Neural crest cell (in vitro differentiated cells): ENCODE results near the gene ARMC9. TPM values are rescaled to one million over a fixed set of nuclear protein-coding genes. Genes with fewer than 3 reads are reported as not detected.

Experiments used
- DNase-seq: peaks from one replicate; pipeline ENCODE4 v3.0.0; 2021; ENCODE audit warnings: low read depth, mixed read lengths, low spot score
- H3K27ac Mint-ChIP-seq: one replicate; pipeline ENCODE4 v1.8.0; 2021; ENCODE audit warnings: mild to moderate bottlenecking, mixed read lengths; ENCODE audit not compliant: unreplicated experiment
- H3K27me3 Mint-ChIP-seq: 2 replicates; pipeline ENCODE4 v1.8.0; 2021; ENCODE audit warnings: low read depth, mild to moderate bottlenecking, mixed read lengths
- H3K36me3 Mint-ChIP-seq: 2 replicates; pipeline ENCODE4 v1.8.0; 2021; ENCODE audit warnings: low read depth, mild to moderate bottlenecking, mixed read lengths
- H3K4me1 Mint-ChIP-seq: 2 replicates; pipeline ENCODE4 v1.8.0; 2021; ENCODE audit warnings: mixed read lengths
- H3K4me3 Mint-ChIP-seq: one replicate; pipeline ENCODE4 v1.8.0; 2021; ENCODE audit warnings: mild to moderate bottlenecking, mixed read lengths
- H3K9me3 Mint-ChIP-seq: 2 replicates; pipeline ENCODE4 v1.8.0; 2021; ENCODE audit warnings: mixed read lengths
- CTCF ChIP-seq: fragments of 200-600 bp; sonication (generic); conservative IDR thresholded peaks from 2 replicates; pipeline ENCODE4 v1.5.0; 2021; ENCODE audit warnings: antibody characterized with exemption, mild to moderate bottlenecking
- total RNA-seq: library from RNA; stranded (reverse); gene quantifications from 2 replicates; pipeline ENCODE4 v1.2.1, GENCODE V29; 2021

The ARMC9 gene
- total RNA-seq, 1 donor from 2014 or later = 35.0 TPM

GRCh38 chr2:231276987-231277386, 78.6 kb downstream of the ARMC9 start:
- no peak overlapping the region for H3K27ac Mint-ChIP-seq

GRCh38 chr2:231277962-231278361, 79.5 kb downstream of the ARMC9 start:
- Mint-ChIP-seq H3K4me3 (no peak overlapping the region), H3K4me1 (no peaks in the 10 kb centered on the region), H3K27ac (no peak overlapping the region), H3K27me3 (no peaks in the 10 kb centered on the region), H3K9me3 (no peaks in the 10 kb centered on the region), H3K36me3 (peaks cover 22% of the 10 kb centered on the region)
- no peak for TF ChIP-seq CTCF
- no peak for DNase-seq

More at GRCh38 chr2:231276987-231277386, 78.6 kb downstream of the ARMC9 start:
- no peaks in the 10 kb centered on the region for H3K9me3 Mint-ChIP-seq
- no peak for TF ChIP-seq CTCF
- no peaks in the 10 kb centered on the region for H3K4me1 Mint-ChIP-seq
- H3K36me3 Mint-ChIP-seq = peaks cover 18% of the 10 kb centered on the region
- no peaks in the 10 kb centered on the region for H3K27me3 Mint-ChIP-seq
- H3K4me3 Mint-ChIP-seq = no peak overlapping the region
- DNase-seq = no peak

GRCh38 chr2:231278868-231279267, 80.4 kb downstream of the ARMC9 start:
- Mint-ChIP-seq H3K27me3 (no peaks in the 10 kb centered on the region), H3K4me3 (no peak overlapping the region), H3K4me1 (no peaks in the 10 kb centered on the region), H3K36me3 (peaks cover 24% of the 10 kb centered on the region), H3K9me3 (no peaks in the 10 kb centered on the region), H3K27ac (no peak overlapping the region)
- TF ChIP-seq CTCF = no peak
- DNase-seq = no peak

- H3K27me3 Mint-ChIP-seq = no peaks in the 10 kb centered on the region
- no peak for TF ChIP-seq CTCF
- H3K9me3 Mint-ChIP-seq = no peaks in the 10 kb centered on the region
- no peak overlapping the region for H3K4me3 Mint-ChIP-seq
- no peak overlapping the region for H3K27ac Mint-ChIP-seq
- H3K36me3 Mint-ChIP-seq = peaks cover 24% of the 10 kb centered on the region
- DNase-seq = no peak
- H3K4me1 Mint-ChIP-seq = no peaks in the 10 kb centered on the region
Observed at GRCh38 chr2:231280846-231281245, 82.4 kb downstream of the ARMC9 start.

GRCh38 chr2:231284296-231284695, 85.9 kb downstream of the ARMC9 start:
- H3K4me1 Mint-ChIP-seq = no peaks in the 10 kb centered on the region
- H3K27ac Mint-ChIP-seq = no peak overlapping the region
- TF ChIP-seq CTCF = no peak
- no peak overlapping the region for H3K4me3 Mint-ChIP-seq
- no peak for DNase-seq
- H3K9me3 Mint-ChIP-seq = no peaks in the 10 kb centered on the region
- peaks cover 31% of the 10 kb centered on the region for H3K36me3 Mint-ChIP-seq
- H3K27me3 Mint-ChIP-seq = no peaks in the 10 kb centered on the region

GRCh38 chr2:231286964-231287363, 88.5 kb downstream of the ARMC9 start:
- H3K9me3 Mint-ChIP-seq = no peaks in the 10 kb centered on the region
- H3K27ac Mint-ChIP-seq = no peak overlapping the region
- H3K36me3 Mint-ChIP-seq = peaks cover 28% of the 10 kb centered on the region
- H3K4me3 Mint-ChIP-seq = no peak overlapping the region
- H3K27me3 Mint-ChIP-seq = no peaks in the 10 kb centered on the region
- no peak for TF ChIP-seq CTCF
- no peak for DNase-seq
- H3K4me1 Mint-ChIP-seq = no peaks in the 10 kb centered on the region
